Ovary (tissue), 3 donors: Measurements from ENCODE around the gene ALX4.

Experiments
- EP300 ChIP-seq: sonication (generic); formaldehyde crosslinking; IDR thresholded peaks from one replicate; pipeline ENCODE4 v1.6.1; 2017; ENCODE audit warnings: antibody characterized with exemption
- TF ChIP-seq, protein P1 (sequence below), 3 donors: fragments of 450-650 bp in 2 of 3; fragments of 200-600 bp in 1 of 3; IDR thresholded peaks; one replicate each; pipeline versions ENCODE4 v1.5.1 to v1.8.0; 2016 to 2022; ENCODE audit warnings: antibody characterized with exemption in 3 of 3, mild to moderate bottlenecking in 1 of 3
- donor health status: DM: no; HTN: no; CAD: no.

DNA sequence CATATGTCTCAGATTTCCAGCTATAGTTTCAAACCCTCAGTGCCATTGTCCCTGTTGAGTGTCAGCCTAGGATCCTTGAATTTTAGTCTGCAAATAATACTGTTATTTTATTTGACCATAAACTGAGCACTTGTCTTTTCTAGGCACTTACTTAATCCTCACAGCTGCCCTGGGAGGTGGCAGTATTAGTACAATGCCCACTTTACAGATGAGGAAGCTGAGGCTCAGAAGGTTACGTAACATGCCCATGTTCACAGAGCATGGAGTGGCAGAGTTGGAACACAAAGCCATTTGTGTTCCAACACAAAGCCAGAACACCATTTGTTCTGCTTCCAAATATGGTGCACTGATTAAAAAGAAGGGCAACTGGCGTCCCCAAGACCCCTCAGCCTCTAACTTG, 38.2 kb upstream of the ALX4 start:
- TF ChIP-seq, protein P1, sequence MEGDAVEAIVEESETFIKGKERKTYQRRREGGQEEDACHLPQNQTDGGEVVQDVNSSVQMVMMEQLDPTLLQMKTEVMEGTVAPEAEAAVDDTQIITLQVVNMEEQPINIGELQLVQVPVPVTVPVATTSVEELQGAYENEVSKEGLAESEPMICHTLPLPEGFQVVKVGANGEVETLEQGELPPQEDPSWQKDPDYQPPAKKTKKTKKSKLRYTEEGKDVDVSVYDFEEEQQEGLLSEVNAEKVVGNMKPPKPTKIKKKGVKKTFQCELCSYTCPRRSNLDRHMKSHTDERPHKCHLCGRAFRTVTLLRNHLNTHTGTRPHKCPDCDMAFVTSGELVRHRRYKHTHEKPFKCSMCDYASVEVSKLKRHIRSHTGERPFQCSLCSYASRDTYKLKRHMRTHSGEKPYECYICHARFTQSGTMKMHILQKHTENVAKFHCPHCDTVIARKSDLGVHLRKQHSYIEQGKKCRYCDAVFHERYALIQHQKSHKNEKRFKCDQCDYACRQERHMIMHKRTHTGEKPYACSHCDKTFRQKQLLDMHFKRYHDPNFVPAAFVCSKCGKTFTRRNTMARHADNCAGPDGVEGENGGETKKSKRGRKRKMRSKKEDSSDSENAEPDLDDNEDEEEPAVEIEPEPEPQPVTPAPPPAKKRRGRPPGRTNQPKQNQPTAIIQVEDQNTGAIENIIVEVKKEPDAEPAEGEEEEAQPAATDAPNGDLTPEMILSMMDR (IDR thresholded peaks at IDR 0.05) = no peak
- no peak for TF ChIP-seq EP300
